Vagina (tissue), 2 donors: ENCODE measurements around the gene YWHAG.

Source experiments
- POLR2A ChIP-seq, 2 donors: fragments of 450-650 bp; IDR thresholded peaks; one replicate each; pipeline ENCODE4 v1.6.1; 2017; ENCODE audit warnings: antibody characterized with exemption in 2 of 2, mild to moderate bottlenecking in 2 of 2, moderate library complexity in 2 of 2
- TF ChIP-seq, protein P1 (sequence below), 3 experiments: fragments of 450-650 bp in 2 of 3; fragments of 200-600 bp in 1 of 3; sonication (generic) in 1 of 3; IDR thresholded peaks; one replicate each; pipeline ENCODE4 v1.5.1; 2017 to 2019; ENCODE audit warnings: antibody characterized with exemption in 3 of 3, mild to moderate bottlenecking in 2 of 3, moderate library complexity in 2 of 3

DNA sequence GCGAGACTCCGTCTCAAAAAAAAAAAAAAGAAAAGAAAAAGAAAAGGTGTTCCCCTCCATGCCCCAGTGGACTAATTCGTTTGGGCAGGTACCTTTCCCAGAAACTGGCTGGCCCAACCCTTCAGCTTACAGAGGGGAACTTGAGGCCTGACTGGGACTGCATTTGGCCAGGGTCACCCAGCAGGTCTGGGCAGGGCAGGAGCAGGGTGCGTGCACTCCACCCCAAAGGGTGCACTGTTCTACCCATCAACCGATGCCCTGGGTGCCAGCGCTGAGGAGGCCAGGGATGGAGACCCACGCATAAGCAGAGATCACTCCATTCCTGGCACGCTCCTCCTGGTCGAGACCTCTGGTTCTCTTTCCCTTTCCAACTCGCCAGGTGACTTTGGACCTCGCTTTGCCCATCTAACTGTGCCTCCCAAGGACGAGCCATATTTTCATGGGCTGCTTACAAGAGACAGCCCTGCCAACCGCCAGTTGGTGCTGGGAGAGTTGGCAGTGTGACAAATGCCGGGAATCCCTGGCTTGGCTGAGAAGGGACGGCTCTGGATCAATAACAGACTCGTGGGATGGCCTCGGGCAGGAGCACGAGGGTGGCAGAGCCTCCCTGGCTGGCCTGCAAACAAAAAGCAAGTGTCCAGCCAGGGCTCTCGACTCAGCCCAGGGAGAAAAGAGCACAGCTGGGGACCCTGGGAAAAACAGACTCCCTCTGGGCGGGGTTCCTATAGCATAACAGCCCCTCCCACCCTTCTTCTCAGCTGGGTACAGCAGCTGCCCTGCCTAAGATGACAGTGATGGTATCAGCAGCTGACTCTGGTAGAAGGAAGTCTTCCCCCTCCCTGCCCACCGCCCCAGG lies 48.5 kb downstream of the YWHAG start:
- TF ChIP-seq, protein P1, sequence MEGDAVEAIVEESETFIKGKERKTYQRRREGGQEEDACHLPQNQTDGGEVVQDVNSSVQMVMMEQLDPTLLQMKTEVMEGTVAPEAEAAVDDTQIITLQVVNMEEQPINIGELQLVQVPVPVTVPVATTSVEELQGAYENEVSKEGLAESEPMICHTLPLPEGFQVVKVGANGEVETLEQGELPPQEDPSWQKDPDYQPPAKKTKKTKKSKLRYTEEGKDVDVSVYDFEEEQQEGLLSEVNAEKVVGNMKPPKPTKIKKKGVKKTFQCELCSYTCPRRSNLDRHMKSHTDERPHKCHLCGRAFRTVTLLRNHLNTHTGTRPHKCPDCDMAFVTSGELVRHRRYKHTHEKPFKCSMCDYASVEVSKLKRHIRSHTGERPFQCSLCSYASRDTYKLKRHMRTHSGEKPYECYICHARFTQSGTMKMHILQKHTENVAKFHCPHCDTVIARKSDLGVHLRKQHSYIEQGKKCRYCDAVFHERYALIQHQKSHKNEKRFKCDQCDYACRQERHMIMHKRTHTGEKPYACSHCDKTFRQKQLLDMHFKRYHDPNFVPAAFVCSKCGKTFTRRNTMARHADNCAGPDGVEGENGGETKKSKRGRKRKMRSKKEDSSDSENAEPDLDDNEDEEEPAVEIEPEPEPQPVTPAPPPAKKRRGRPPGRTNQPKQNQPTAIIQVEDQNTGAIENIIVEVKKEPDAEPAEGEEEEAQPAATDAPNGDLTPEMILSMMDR (IDR thresholded peaks at IDR 0.05) = no peak
- no peak for TF ChIP-seq POLR2A (IDR thresholded peaks at IDR 0.05)
